ENCODE results near the gene ABHD16A. TPM values are rescaled to one million over a fixed set of nuclear protein-coding genes. Genes with fewer than 3 reads are reported as not detected.

ABHD16A gene
- total RNA-seq (10 to 100 TPM; 39.1 to 59.4 TPM), polyA plus RNA-seq (10 to 100 TPM; 26.6 to 30.8 TPM)

DNA sequence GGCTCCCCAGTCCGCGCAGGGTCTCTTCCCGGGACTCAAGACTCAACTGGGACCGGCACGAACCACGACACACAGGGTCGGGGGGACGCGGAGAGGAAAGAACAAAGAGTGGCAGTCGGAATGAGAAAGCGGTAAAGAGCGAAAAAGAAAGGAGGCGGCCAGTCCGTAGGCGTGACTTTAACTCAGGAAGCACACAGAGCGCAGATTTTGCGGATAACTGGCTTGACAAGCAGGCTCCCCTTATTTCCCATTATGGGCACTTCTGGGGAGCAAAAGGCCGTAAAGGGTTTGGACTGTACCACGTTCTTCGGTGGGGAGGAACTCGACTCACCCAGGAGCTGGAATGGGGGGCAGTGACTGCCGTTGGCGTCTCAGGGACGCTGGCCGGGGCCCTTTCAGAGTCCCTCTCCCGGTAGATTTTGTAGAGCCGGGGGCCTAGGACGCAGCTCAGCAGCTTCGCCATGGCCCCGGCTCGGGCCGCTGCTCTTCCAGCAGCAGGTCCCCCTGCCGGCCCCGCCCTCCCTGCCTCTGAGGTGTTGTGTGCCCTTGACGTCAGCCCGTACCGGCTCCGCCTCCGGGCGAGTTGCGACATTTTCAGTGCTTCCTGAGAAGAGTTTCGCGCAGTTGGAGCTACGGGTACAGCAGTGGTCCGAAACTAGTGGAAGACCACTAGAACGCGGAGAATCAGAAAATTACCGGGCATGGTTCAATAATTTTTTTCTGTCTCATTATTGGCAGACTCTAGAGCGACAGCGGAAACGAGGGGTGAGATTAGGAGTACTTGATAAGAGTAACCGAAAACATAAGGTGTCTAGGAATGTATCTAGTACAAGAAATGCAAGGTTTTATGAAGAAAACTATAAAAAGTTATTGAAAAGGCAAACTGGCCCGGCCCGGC, at the start of gene ABHD16A:
Gene ABHD16A, minus strand, starts transcription at position 506 of the 898 bp plus-strand sequence. Its CDS starts 43 bp downstream, at position 463.
- TF ChIP-seq NR2F2 (IDR thresholded peaks at IDR 0.05) (peak; percentile 9), SP1 (IDR thresholded peaks at IDR 0.05) (peak; percentile 75), HNF4G (IDR thresholded peaks at IDR 0.05) (peak; percentile 15), FOXA2 (IDR thresholded peaks at IDR 0.05) (peak; percentile 66), YY1 (IDR thresholded peaks at IDR 0.05) (peak; percentile 92), RXRA (IDR thresholded peaks at IDR 0.05) (peak; percentile 63 to 66), GABPA (IDR thresholded peaks at IDR 0.05 in 1 of 2, conservative IDR thresholded peaks at IDR 0.05 in 1 of 2) (peak; percentile 46 to 87), HNF4A (conservative IDR thresholded peaks at IDR 0.05) (peak; percentile 57 to 72), FOXA1 (IDR thresholded peaks at IDR 0.05) (peak; percentile 73), CTCF (IDR thresholded peaks at IDR 0.05; ENCODE audit: low read depth, low read length, missing input control) (peak; percentile 9), EGR1 (IDR thresholded peaks at IDR 0.05; ENCODE audit: low read depth in 2 of 2) (peak; percentile 55 to 60), JUND (IDR thresholded peaks at IDR 0.05) (peak in 1 of 2 donors; percentile 87), RAD21 (IDR thresholded peaks at IDR 0.05) (peak; percentile 48 to 61), TAF1 (conservative IDR thresholded peaks at IDR 0.05) (peak; percentile 54), REST (IDR thresholded peaks at IDR 0.05) (peak; percentile 79)
- TF ChIP-seq, protein P1, sequence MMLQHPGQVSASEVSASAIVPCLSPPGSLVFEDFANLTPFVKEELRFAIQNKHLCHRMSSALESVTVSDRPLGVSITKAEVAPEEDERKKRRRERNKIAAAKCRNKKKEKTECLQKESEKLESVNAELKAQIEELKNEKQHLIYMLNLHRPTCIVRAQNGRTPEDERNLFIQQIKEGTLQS (IDR thresholded peaks at IDR 0.05): peak; percentile 59
- TF ChIP-seq, protein P2, sequence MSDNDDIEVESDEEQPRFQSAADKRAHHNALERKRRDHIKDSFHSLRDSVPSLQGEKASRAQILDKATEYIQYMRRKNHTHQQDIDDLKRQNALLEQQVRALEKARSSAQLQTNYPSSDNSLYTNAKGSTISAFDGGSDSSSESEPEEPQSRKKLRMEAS (IDR thresholded peaks at IDR 0.05): peak; percentile 87
- TF ChIP-seq, protein P3, sequence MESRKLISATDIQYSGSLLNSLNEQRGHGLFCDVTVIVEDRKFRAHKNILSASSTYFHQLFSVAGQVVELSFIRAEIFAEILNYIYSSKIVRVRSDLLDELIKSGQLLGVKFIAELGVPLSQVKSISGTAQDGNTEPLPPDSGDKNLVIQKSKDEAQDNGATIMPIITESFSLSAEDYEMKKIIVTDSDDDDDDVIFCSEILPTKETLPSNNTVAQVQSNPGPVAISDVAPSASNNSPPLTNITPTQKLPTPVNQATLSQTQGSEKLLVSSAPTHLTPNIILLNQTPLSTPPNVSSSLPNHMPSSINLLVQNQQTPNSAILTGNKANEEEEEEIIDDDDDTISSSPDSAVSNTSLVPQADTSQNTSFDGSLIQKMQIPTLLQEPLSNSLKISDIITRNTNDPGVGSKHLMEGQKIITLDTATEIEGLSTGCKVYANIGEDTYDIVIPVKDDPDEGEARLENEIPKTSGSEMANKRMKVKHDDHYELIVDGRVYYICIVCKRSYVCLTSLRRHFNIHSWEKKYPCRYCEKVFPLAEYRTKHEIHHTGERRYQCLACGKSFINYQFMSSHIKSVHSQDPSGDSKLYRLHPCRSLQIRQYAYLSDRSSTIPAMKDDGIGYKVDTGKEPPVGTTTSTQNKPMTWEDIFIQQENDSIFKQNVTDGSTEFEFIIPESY (IDR thresholded peaks at IDR 0.05): peak; percentile 97
- Histone ChIP-seq H3K9ac (ENCODE audit: low read depth in 1 of 2, low read length in 2 of 2) (peak within 1 kb of the TSS; percentile 85 to 98), H3K36me3 (ENCODE audit: control insufficient read depth in 4 of 4, insufficient read depth in 3 of 4, low read depth in 1 of 4, low read length in 3 of 4) (peaks cover 0 to 5% (median 3%) of the 10 kb centered on the region in 4 donors), H3K9me3 (ENCODE audit: control insufficient read depth in 4 of 4, low read length in 3 of 4) (no peaks in the 10 kb centered on the region), H3K27me3 (ENCODE audit: control insufficient read depth in 4 of 4, insufficient read depth in 4 of 4, low read length in 3 of 4) (no peaks in the 10 kb centered on the region), H3K27ac (ENCODE audit: low read depth in 1 of 2, low read length in 2 of 2) (peak within 1 kb of the TSS; percentile 94), H3K4me3 (ENCODE audit: low read depth in 1 of 3, low read length in 3 of 3) (peak within 1 kb of the TSS; percentile 72 to 96 (median 73)), H3K4me1 (ENCODE audit: control insufficient read depth in 4 of 4, insufficient read depth in 4 of 4, low read length in 3 of 4) (peaks cover 0 to 17% (median 14%) of the 10 kb centered on the region in 4 donors)
- DNase-seq (ENCODE audit: low spot score): peak; percentile 98
- under 1% methylated on average over 54 of the region's 54 CpGs for WGBS

All from liver (tissue), 9 donors.